SK-N-SH (cell line): ENCODE results near the gene MXD3. TPM values are rescaled to one million over a fixed set of nuclear protein-coding genes. Genes with fewer than 3 reads are reported as not detected.

ENCODE experiments used
- CTCF ChIA-PET: fragments of 300-600, 350-600 bp; formaldehyde crosslinking; extraction: SDS; loops from one replicate; lab custom pipeline; 2021; lab: Yijun Ruan, JAX
- POLR2A ChIA-PET: fragments of 350-600 bp; sonication (Branson Sonifier 250); formaldehyde crosslinking; extraction: SDS; loops from one replicate; lab custom pipeline; 2020; ENCODE audit warnings: antibody characterized with exemption, inconsistent platforms; lab: Yijun Ruan, JAX
- DNase-seq: peaks from one replicate; pipeline ENCODE4 v3.0.0; 2012
- H2AFZ ChIP-seq: fragments of 200-600 bp; sonication (generic); 2 replicates; pipeline ENCODE4 v1.8.1; 2016; ENCODE audit warnings: antibody characterized with exemption, mild to moderate bottlenecking, low read depth
- H3F3A ChIP-seq: fragments of 200-600 bp; sonication (generic); replicated peaks from 2 replicates; pipeline ENCODE3; 2016; ENCODE audit warnings: antibody characterized with exemption, mild to moderate bottlenecking; ENCODE audit not compliant: insufficient read depth
- H3K27ac ChIP-seq, 2 experiments: fragments of 200-500 bp in 1 of 2; fragments of 200-600 bp in 1 of 2; sonication (Bioruptor generic) in 1 of 2; sonication (generic), shearing (Covaris generic) in 1 of 2; 2 replicates each; pipeline versions ENCODE4 v1.5.1 to v1.6.1; 2014 to 2016; ENCODE audit warnings: low read depth in 2 of 2, inconsistent platforms in 1 of 2, low read length in 1 of 2, mild to moderate bottlenecking in 1 of 2, mixed read lengths in 1 of 2
- H3K27me3 ChIP-seq: fragments of 200-600 bp; sonication (generic), shearing (Covaris generic); 2 replicates; pipeline ENCODE4 v1.6.1; 2016; ENCODE audit warnings: mixed run types; ENCODE audit not compliant: insufficient read depth
- H3K36me3 ChIP-seq, 2 experiments: fragments of 200-500 bp in 1 of 2; fragments of 200-600 bp in 1 of 2; sonication (Bioruptor generic) in 1 of 2; sonication (generic) in 1 of 2; replicated peaks in 1 of 2; 2 replicates each; pipeline versions ENCODE3 to v1.5.1; 2014 to 2016; ENCODE audit warnings: low read length in 1 of 2, mild to moderate bottlenecking in 1 of 2; ENCODE audit not compliant: insufficient read depth in 2 of 2, control insufficient read depth in 1 of 2
- H3K4me1 ChIP-seq, 2 experiments: fragments of 200-500 bp in 1 of 2; fragments of 200-600 bp in 1 of 2; sonication (Bioruptor generic) in 1 of 2; sonication (generic), shearing (Covaris generic) in 1 of 2; 2 replicates each; pipeline versions ENCODE4 v1.5.1 to v1.6.1; 2014 to 2016; ENCODE audit warnings: low read depth in 1 of 2, low read length in 1 of 2, mixed run types in 1 of 2; ENCODE audit not compliant: insufficient read depth in 2 of 2, control insufficient read depth in 1 of 2
- H3K4me2 ChIP-seq: fragments of 200-600 bp; sonication (generic), shearing (Covaris generic); 2 replicates; pipeline ENCODE4 v1.6.1; 2017; ENCODE audit warnings: mixed run types
- H3K4me3 ChIP-seq, 2 experiments: fragments of 200-500 bp in 1 of 2; fragments of 200-600 bp in 1 of 2; sonication (Bioruptor generic) in 1 of 2; sonication (generic), shearing (Covaris generic) in 1 of 2; 2 replicates each; pipeline versions ENCODE4 v1.5.1 to v1.8.1; 2014 to 2016; ENCODE audit warnings: low read depth in 2 of 2, inconsistent platforms in 1 of 2, low read length in 1 of 2, mild to moderate bottlenecking in 1 of 2, mixed read lengths in 1 of 2, moderate library complexity in 1 of 2
- H3K79me2 ChIP-seq: fragments of 200-600 bp; sonication (generic); 2 replicates; pipeline ENCODE4 v1.8.1; 2017; ENCODE audit warnings: mild to moderate bottlenecking; ENCODE audit not compliant: insufficient read depth
- H3K9ac ChIP-seq: fragments of 200-600 bp; sonication (generic); 2 replicates; pipeline ENCODE4 v1.6.1; 2017; ENCODE audit warnings: mixed run types
- H3K9me2 ChIP-seq: fragments of 200-600 bp; sonication (generic); 2 replicates; pipeline ENCODE4 v1.6.1; 2017; ENCODE audit warnings: mixed run types
- H3K9me3 ChIP-seq: fragments of 200-600 bp; sonication (generic); 2 replicates; pipeline ENCODE4 v1.6.1; 2017; ENCODE audit warnings: mixed run types, mild to moderate bottlenecking, moderate library complexity
- H4K20me1 ChIP-seq: fragments of 200-600 bp; sonication (generic); 2 replicates; pipeline ENCODE4 v1.6.1; 2017; ENCODE audit warnings: mild to moderate bottlenecking, mixed run types; ENCODE audit not compliant: insufficient read depth
- CHD2 ChIP-seq: fragments of 150-350 bp; IDR thresholded peaks from 2 replicates; pipeline ENCODE4 v1.6.1; 2018; ENCODE audit warnings: low read length; ENCODE audit not compliant: partially characterized antibody
- EP300 ChIP-seq, 2 experiments: IDR thresholded peaks; 2 replicates each; pipeline versions ENCODE4 v1.4.0 to v1.6.1; 2012; ENCODE audit warnings: borderline replicate concordance in 1 of 2, low read depth in 1 of 2, low read length in 1 of 2
- EZH2phosphoT487 ChIP-seq: fragments of 200-600 bp; sonication (generic); IDR thresholded peaks from 2 replicates; pipeline ENCODE4 v1.6.1; 2017; ENCODE audit warnings: low read depth, mixed run types, mild to moderate bottlenecking, antibody characterized with exemption, moderate library complexity, borderline replicate concordance
- FOXJ3 ChIP-seq: sonication (generic); formaldehyde crosslinking; IDR thresholded peaks from 2 replicates; pipeline ENCODE4 v1.5.1; 2020; ENCODE audit warnings: mild to moderate bottlenecking, missing genetic modification reagents
- FOXM1 ChIP-seq: IDR thresholded peaks from 2 replicates; pipeline ENCODE4 v1.4.0; 2012; ENCODE audit warnings: low read depth, mild to moderate bottlenecking
- GABPA ChIP-seq: IDR thresholded peaks from 2 replicates; pipeline ENCODE4 v1.4.0; 2012; ENCODE audit warnings: low read depth, mild to moderate bottlenecking
- GATA2 ChIP-seq: sonication (generic); formaldehyde crosslinking; IDR thresholded peaks from 2 replicates; pipeline ENCODE4 v1.5.0; 2020; ENCODE audit warnings: mild to moderate bottlenecking, missing genetic modification reagents
- MEF2A ChIP-seq: IDR thresholded peaks from 2 replicates; pipeline ENCODE4 v1.4.0; 2012; ENCODE audit warnings: low read depth, borderline replicate concordance
- RFX5 ChIP-seq: IDR thresholded peaks from 2 replicates; pipeline ENCODE4 v1.6.1; 2012; ENCODE audit warnings: mild to moderate bottlenecking, improper control_type of control experiment, low read length
- RXRA ChIP-seq: IDR thresholded peaks from 2 replicates; pipeline ENCODE4 v1.4.0; 2012; ENCODE audit warnings: low read depth, mild to moderate bottlenecking, borderline replicate concordance
- SMC3 ChIP-seq: IDR thresholded peaks from 2 replicates; pipeline ENCODE4 v1.6.1; 2012; ENCODE audit warnings: low read depth, low read length, improper control_type of control experiment
- TAF1 ChIP-seq: IDR thresholded peaks from 2 replicates; pipeline ENCODE4 v1.6.1; 2012; ENCODE audit warnings: low read depth, mild to moderate bottlenecking, low read length, moderate library complexity, borderline replicate concordance
- WGBS: methylation state at CpG from one replicate; pipeline ENCODE4 v1.1.6; 2017; ENCODE audit warnings: low lambda C conversion rate; 5-methylcytosine and 5-hydroxymethylcytosine counted together
- polyA plus RNA-seq, 3 experiments: library from polyadenylated mRNA; depleted of rRNA; stranded (reverse); fragments of >200 nt; gene quantifications; 2 replicates each; pipeline ENCODE4 v1.2.3, GENCODE V29; 2012
- TF ChIP-seq, protein P1 (sequence below): IDR thresholded peaks from 2 replicates; pipeline ENCODE4; 2012
- TF ChIP-seq, protein P2 (sequence below): IDR thresholded peaks from 2 replicates; pipeline ENCODE4 v1.4.0; 2012; ENCODE audit warnings: low read depth, borderline replicate concordance
- TF ChIP-seq, protein P3 (sequence below): fragments of 150-350 bp; IDR thresholded peaks from 2 replicates; pipeline ENCODE4 v1.6.1; 2016; ENCODE audit warnings: mild to moderate bottlenecking, low read depth, low read length
- TF ChIP-seq, protein P4 (sequence below): fragments of 200-600 bp; sonication (generic); IDR thresholded peaks from 2 replicates; pipeline ENCODE4 v1.6.1; 2017; ENCODE audit warnings: antibody characterized with exemption, mild to moderate bottlenecking, moderate library complexity
- TF ChIP-seq, protein P5 (sequence below): IDR thresholded peaks from 2 replicates; pipeline ENCODE4 v1.4.0; 2012; ENCODE audit warnings: low read depth, borderline replicate concordance

The MXD3 gene
- polyA plus RNA-seq, 1 of the 3 experiments (the other 2 are of a cell fraction), result 22.6 TPM

DNA sequence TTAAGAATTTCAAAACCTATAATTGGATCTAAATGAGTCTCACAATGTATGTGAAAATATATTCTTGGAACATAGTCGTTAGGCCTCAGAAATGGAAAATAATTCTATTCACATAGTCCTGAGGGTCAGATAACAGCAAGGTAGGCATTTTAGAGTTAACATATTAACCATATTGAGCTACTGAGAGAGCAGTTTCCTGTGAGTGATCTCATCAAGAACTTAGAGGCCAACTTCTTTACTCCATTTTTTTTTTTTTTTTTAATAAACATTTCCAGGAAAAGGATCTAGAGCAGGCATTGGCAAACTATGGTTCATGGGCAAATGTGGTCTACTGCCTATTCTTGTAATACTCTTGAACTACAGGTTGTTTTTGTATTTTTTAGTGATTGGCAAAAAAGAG, 34.8 kb downstream of the MXD3 start:
- Histone ChIP-seq H3K27me3 (no peaks in the 10 kb centered on the region), H3K27ac (no peak overlapping the region), H3K9ac (no peak overlapping the region), H3K4me1 (no peaks in the 10 kb centered on the region), H3K9me2 (no peaks in the 10 kb centered on the region), H3F3A (no peaks in the 10 kb centered on the region)
- POLR2A ChIA-PET, result no interaction called here
- 79% methylated on average over 1 of the region's 1 CpG for WGBS
- TF ChIP-seq, protein P1, sequence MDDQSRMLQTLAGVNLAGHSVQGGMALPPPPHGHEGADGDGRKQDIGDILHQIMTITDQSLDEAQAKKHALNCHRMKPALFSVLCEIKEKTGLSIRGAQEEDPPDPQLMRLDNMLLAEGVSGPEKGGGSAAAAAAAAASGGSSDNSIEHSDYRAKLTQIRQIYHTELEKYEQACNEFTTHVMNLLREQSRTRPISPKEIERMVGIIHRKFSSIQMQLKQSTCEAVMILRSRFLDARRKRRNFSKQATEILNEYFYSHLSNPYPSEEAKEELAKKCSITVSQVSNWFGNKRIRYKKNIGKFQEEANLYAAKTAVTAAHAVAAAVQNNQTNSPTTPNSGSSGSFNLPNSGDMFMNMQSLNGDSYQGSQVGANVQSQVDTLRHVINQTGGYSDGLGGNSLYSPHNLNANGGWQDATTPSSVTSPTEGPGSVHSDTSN, result no peak
- TF ChIP-seq, protein P2, sequence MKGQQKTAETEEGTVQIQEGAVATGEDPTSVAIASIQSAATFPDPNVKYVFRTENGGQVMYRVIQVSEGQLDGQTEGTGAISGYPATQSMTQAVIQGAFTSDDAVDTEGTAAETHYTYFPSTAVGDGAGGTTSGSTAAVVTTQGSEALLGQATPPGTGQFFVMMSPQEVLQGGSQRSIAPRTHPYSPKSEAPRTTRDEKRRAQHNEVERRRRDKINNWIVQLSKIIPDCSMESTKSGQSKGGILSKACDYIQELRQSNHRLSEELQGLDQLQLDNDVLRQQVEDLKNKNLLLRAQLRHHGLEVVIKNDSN, result no peak
- no peak for TF ChIP-seq CHD2
- no peak for TF ChIP-seq GATA2
- TF ChIP-seq RXRA, result no peak
- no peak for TF ChIP-seq EP300 (IDR thresholded peaks at IDR 0.05; ENCODE audit: borderline replicate concordance in 1 of 2, low read depth in 1 of 2, low read length in 1 of 2)
- TF ChIP-seq FOXM1, result no peak
- TF ChIP-seq RFX5, result no peak
- no peak for TF ChIP-seq FOXJ3 (CRISPR knock-in tag)
- TF ChIP-seq, protein P3, sequence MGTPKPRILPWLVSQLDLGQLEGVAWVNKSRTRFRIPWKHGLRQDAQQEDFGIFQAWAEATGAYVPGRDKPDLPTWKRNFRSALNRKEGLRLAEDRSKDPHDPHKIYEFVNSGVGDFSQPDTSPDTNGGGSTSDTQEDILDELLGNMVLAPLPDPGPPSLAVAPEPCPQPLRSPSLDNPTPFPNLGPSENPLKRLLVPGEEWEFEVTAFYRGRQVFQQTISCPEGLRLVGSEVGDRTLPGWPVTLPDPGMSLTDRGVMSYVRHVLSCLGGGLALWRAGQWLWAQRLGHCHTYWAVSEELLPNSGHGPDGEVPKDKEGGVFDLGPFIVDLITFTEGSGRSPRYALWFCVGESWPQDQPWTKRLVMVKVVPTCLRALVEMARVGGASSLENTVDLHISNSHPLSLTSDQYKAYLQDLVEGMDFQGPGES, result no peak
- TF ChIP-seq MEF2A, result no peak
- TF ChIP-seq TAF1, result no peak
- TF ChIP-seq SMC3, result no peak
- TF ChIP-seq, protein P4, sequence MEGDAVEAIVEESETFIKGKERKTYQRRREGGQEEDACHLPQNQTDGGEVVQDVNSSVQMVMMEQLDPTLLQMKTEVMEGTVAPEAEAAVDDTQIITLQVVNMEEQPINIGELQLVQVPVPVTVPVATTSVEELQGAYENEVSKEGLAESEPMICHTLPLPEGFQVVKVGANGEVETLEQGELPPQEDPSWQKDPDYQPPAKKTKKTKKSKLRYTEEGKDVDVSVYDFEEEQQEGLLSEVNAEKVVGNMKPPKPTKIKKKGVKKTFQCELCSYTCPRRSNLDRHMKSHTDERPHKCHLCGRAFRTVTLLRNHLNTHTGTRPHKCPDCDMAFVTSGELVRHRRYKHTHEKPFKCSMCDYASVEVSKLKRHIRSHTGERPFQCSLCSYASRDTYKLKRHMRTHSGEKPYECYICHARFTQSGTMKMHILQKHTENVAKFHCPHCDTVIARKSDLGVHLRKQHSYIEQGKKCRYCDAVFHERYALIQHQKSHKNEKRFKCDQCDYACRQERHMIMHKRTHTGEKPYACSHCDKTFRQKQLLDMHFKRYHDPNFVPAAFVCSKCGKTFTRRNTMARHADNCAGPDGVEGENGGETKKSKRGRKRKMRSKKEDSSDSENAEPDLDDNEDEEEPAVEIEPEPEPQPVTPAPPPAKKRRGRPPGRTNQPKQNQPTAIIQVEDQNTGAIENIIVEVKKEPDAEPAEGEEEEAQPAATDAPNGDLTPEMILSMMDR, result no peak
- TF ChIP-seq, protein P5, sequence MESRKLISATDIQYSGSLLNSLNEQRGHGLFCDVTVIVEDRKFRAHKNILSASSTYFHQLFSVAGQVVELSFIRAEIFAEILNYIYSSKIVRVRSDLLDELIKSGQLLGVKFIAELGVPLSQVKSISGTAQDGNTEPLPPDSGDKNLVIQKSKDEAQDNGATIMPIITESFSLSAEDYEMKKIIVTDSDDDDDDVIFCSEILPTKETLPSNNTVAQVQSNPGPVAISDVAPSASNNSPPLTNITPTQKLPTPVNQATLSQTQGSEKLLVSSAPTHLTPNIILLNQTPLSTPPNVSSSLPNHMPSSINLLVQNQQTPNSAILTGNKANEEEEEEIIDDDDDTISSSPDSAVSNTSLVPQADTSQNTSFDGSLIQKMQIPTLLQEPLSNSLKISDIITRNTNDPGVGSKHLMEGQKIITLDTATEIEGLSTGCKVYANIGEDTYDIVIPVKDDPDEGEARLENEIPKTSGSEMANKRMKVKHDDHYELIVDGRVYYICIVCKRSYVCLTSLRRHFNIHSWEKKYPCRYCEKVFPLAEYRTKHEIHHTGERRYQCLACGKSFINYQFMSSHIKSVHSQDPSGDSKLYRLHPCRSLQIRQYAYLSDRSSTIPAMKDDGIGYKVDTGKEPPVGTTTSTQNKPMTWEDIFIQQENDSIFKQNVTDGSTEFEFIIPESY, result no peak
- TF ChIP-seq GABPA, result no peak
- no peak for TF ChIP-seq EZH2phosphoT487
- TF ChIP-seq, all 33 proteins: peak for 0
- Histone ChIP-seq H3K79me2 (no peaks in the 10 kb centered on the region), H3K9me3 (no peaks in the 10 kb centered on the region), H2AFZ (no peak overlapping the region), H3K4me2 (no peak overlapping the region), H3K4me3 (no peak overlapping the region), H4K20me1 (no peaks in the 10 kb centered on the region), H3K36me3 (peaks cover 36 to 55% of the 10 kb centered on the region in 2 experiments)
- CTCF ChIA-PET, result interaction anchor here (3.1 kb wide), 1 partner anchor 163 kb away, joined by 10 read pairs; no protein-coding TSS in a partner anchor
- DNase-seq, result no peak
